Ectodermal cell (in vitro differentiated cells): ENCODE measurements around the gene MTHFSD. TPM values are rescaled to one million over a fixed set of nuclear protein-coding genes. Genes with fewer than 3 reads are reported as not detected.

ENCODE experiments used
- H3K27ac ChIP-seq: 2 replicates; pipeline ENCODE4 v1.7.0; 2013; ENCODE audit warnings: mild to moderate bottlenecking, low read depth, low read length; ENCODE audit not compliant: insufficient read depth, poor library complexity, severe bottlenecking
- H3K27me3 ChIP-seq: 2 replicates; pipeline ENCODE4 v1.7.0; 2013; ENCODE audit warnings: mild to moderate bottlenecking, low read length; ENCODE audit not compliant: insufficient read depth, control insufficient read depth, poor library complexity, severe bottlenecking
- H3K36me3 ChIP-seq: one replicate; pipeline ENCODE4 v1.7.0; 2013; ENCODE audit warnings: low read length; ENCODE audit not compliant: control insufficient read depth, insufficient read depth
- H3K4me1 ChIP-seq: one replicate; pipeline ENCODE4 v1.7.0; 2013; ENCODE audit warnings: low read length; ENCODE audit not compliant: control insufficient read depth, insufficient read depth
- H3K4me3 ChIP-seq: 2 replicates; pipeline ENCODE4 v1.7.0; 2013; ENCODE audit warnings: low read depth, low read length, control low read depth; ENCODE audit not compliant: insufficient read depth
- H3K9me3 ChIP-seq: 2 replicates; pipeline ENCODE4 v1.7.0; 2013; ENCODE audit warnings: mild to moderate bottlenecking, low read length, moderate library complexity; ENCODE audit not compliant: control insufficient read depth
- WGBS, 2 experiments: methylation state at CpG; one replicate each; pipeline ENCODE4 v1.1.7; 2013; ENCODE audit warnings: missing lambda C conversion rate in 2 of 2; 5-methylcytosine and 5-hydroxymethylcytosine counted together
- polyA plus RNA-seq, 4 experiments: library from polyadenylated mRNA; stranded (reverse); fragments of 50-300 nt; gene quantifications; one replicate each; pipeline ENCODE4 v1.2.3, GENCODE V29; 2013

The MTHFSD gene
- 32.3 TPM for polyA plus RNA-seq (2013, experiment 1 of 4)
- polyA plus RNA-seq (2013, experiment 2 of 4) = 26.2 TPM
- 20.6 TPM for polyA plus RNA-seq (2013, experiment 3 of 4)
- polyA plus RNA-seq (2013, experiment 4 of 4) = 23.4 TPM

GRCh38 chr16:86554917-86555703 is at the start of gene MTHFSD:
Gene MTHFSD, minus strand, starts transcription at chr16:86555235. Its CDS starts 51 bp downstream, at chr16:86555184.
- 7% methylated on average over 70 of the region's 70 CpGs for WGBS, 2 experiments

GRCh38 chr16:86604436-86605193 is 49.6 kb upstream of the MTHFSD start:
- WGBS, 2 experiments = 94 to 95% methylated on average over 16 of the region's 16 CpGs
- Histone ChIP-seq H3K36me3 (no peaks in the 10 kb centered on the region), H3K9me3 (no peaks in the 10 kb centered on the region)

More at GRCh38 chr16:86554917-86555703, at the start of gene MTHFSD:
- Histone ChIP-seq H3K36me3 (no peaks in the 10 kb centered on the region), H3K27me3 (peaks cover 8% of the 10 kb centered on the region), H3K27ac (peak within 1 kb of the TSS; percentile 87), H3K9me3 (no peaks in the 10 kb centered on the region), H3K4me1 (no peaks in the 10 kb centered on the region), H3K4me3 (peak within 1 kb of the TSS; percentile 79)

GRCh38 chr16:86602521-86602920 is 47.5 kb upstream of the MTHFSD start:
- Histone ChIP-seq H3K4me1 (no peaks in the 10 kb centered on the region), H3K36me3 (no peaks in the 10 kb centered on the region), H3K27ac (no peak overlapping the region), H3K27me3 (no peaks in the 10 kb centered on the region), H3K9me3 (no peaks in the 10 kb centered on the region), H3K4me3 (no peak overlapping the region)
- WGBS, 2 experiments = 88 to 90% methylated on average over 3 to 4 of the region's 4 CpGs

More at GRCh38 chr16:86604436-86605193, 49.6 kb upstream of the MTHFSD start:
- Histone ChIP-seq H3K4me3 (no peak overlapping the region), H3K27ac (no peak overlapping the region), H3K4me1 (no peaks in the 10 kb centered on the region), H3K27me3 (no peaks in the 10 kb centered on the region)

GRCh38 chr16:86601356-86601755 is 46.3 kb upstream of the MTHFSD start:
- Histone ChIP-seq H3K27me3 (no peaks in the 10 kb centered on the region), H3K4me1 (no peaks in the 10 kb centered on the region), H3K4me3 (no peak overlapping the region), H3K27ac (no peak overlapping the region), H3K36me3 (no peaks in the 10 kb centered on the region), H3K9me3 (no peaks in the 10 kb centered on the region)
- 86 to 90% methylated on average over 2 of the region's 2 CpGs for WGBS, 2 experiments

- no peaks in the 10 kb centered on the region for H3K27me3 ChIP-seq
- H3K27ac ChIP-seq = no peak overlapping the region
- no peaks in the 10 kb centered on the region for H3K36me3 ChIP-seq
- 87 to 89% methylated on average over 22 of the region's 22 CpGs for WGBS, 2 experiments
- no peak overlapping the region for H3K4me3 ChIP-seq
- H3K9me3 ChIP-seq = no peaks in the 10 kb centered on the region
- peaks cover 5% of the 10 kb centered on the region for H3K4me1 ChIP-seq
Observed at GRCh38 chr16:86598607-86599565, 43.9 kb upstream of the MTHFSD start.

- WGBS, 2 experiments = 89 to 93% methylated on average over 7 of the region's 7 CpGs
- Histone ChIP-seq H3K36me3 (no peaks in the 10 kb centered on the region), H3K4me1 (peaks cover 5% of the 10 kb centered on the region), H3K4me3 (no peak overlapping the region), H3K27ac (no peak overlapping the region), H3K9me3 (no peaks in the 10 kb centered on the region), H3K27me3 (no peaks in the 10 kb centered on the region)
Observed at GRCh38 chr16:86597880-86598606, 43.0 kb upstream of the MTHFSD start.

GRCh38 chr16:86597126-86597879 is 42.3 kb upstream of the MTHFSD start:
- WGBS, 2 experiments = 95 to 96% methylated on average over 18 of the region's 18 CpGs
- Histone ChIP-seq H3K4me3 (no peak overlapping the region), H3K27me3 (no peaks in the 10 kb centered on the region), H3K4me1 (peaks cover 5% of the 10 kb centered on the region), H3K36me3 (no peaks in the 10 kb centered on the region), H3K27ac (no peak overlapping the region), H3K9me3 (no peaks in the 10 kb centered on the region)

GRCh38 chr16:86595983-86596605 is 41.1 kb upstream of the MTHFSD start:
- no peak overlapping the region for H3K4me3 ChIP-seq
- 89 to 90% methylated on average over 10 of the region's 10 CpGs for WGBS, 2 experiments
- H3K9me3 ChIP-seq = no peaks in the 10 kb centered on the region
- no peaks in the 10 kb centered on the region for H3K36me3 ChIP-seq
- H3K27ac ChIP-seq = no peak overlapping the region
- H3K27me3 ChIP-seq = no peaks in the 10 kb centered on the region
- H3K4me1 ChIP-seq = peaks cover 5% of the 10 kb centered on the region
